CD4-positive, alpha-beta T cell treated with Interleukin-1 beta for 1 hour (primary cell): ENCODE results near the gene TGFBR3L.
A peak's percentile ranks its signal among the peaks of the same experiment; 100 is the strongest.
"Not testable (repeated sequence)": the region's sequence is repeated elsewhere in the genome, so short reads cannot be mapped to it uniquely, and the experiment has no call there.

Experiments
- DNase-seq, 2 donors: peaks; one replicate each; pipeline ENCODE4 v3.0.0-alpha.2; 2020 to 2022

Gene TGFBR3L

GRCh38 chr19:7928741-7929701 lies 14.4 kb downstream of the TGFBR3L start:
- peak; percentile 77 to 78 for DNase-seq

DNA sequence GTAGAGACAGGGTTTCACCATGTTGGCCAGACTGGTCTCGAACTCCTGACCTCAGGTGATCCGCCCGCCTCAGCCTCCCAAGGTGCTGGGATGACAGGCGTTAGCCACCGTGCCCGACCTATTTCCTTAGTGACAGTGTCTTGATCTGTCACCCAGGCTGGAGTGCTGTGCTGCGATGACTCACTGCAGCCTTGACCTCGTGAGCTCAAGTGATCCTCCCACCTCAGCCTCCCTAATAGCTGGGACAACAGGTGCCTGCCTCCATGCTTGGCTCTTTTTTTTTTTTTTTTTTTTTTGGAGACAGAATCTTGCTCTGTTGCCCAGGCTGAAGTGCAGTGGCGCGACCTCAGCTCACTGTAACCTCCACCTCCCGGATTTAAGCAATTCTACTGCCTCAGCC lies 15.4 kb downstream of the TGFBR3L start:
- not testable (repeated sequence) for DNase-seq

DNA sequence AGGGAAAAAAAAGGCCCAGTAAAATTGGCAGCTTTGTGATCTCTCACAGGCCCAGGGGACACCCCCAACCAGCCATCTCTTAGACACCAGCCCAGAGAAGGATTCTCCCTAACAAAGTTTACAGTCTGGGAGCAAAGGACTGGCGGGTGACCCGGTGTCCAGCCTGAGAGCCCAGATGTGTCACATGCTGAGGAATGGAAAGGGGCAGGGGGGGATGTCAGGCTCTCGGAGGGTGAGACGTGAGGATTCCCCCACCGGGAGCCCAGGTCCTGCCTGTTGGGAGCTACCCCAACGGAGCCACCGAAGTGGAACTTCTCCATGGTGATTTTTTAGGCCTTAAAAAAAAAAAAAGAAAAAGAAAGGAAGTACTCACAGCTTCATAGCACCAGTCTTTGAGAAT lies 16.1 kb downstream of the TGFBR3L start:
- no peak for DNase-seq

GRCh38 chr19:7931221-7932061 lies 16.8 kb downstream of the TGFBR3L start:
- no peak for DNase-seq

DNA sequence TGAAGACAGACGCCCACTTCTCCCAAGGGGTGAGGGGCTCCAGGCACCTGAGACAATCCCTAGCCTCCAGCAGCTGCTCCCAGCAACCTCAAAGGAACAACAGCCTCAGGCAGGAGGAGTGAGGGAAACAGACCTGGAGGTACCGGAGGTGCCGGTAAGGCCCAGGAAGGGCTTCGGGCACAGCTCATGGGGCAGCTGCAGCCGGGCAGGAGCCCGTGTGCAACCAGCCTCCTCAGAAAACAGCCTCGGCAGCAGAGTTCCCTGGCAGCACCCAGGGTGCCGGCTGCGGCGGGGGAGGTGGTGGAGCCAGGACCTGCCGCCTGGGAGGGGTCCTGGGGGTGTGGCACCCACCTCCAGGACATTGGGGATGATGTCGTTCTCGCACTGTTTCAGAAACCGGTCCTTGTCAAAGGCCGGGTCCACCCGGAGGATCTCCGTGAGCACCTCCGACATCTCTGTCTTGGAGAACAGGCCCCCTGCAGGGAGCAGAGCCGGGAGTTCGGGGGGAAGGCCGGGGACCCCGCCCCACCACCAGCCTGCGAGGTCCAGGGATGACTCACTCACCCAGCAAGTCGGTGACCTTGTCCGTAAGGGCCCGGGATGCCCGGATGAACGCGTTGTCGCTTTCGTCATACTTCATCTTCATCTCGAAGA lies 17.8 kb downstream of the TGFBR3L start:
- no peak for DNase-seq

- no peak for DNase-seq
Measured at GRCh38 chr19:7932930-7933300, 18.3 kb downstream of the TGFBR3L start.

GRCh38 chr19:7933411-7933810 lies 18.8 kb downstream of the TGFBR3L start:
- no peak for DNase-seq

- no peak for DNase-seq
Measured at GRCh38 chr19:7933828-7934725, 19.4 kb downstream of the TGFBR3L start.

GRCh38 chr19:7934766-7935165 lies 20.1 kb downstream of the TGFBR3L start:
- DNase-seq = no peak

- no peak for DNase-seq
Measured at GRCh38 chr19:7940841-7941240, 26.2 kb downstream of the TGFBR3L start.

GRCh38 chr19:7941895-7942596 lies 27.4 kb downstream of the TGFBR3L start:
- no peak for DNase-seq

- no peak for DNase-seq
Measured at GRCh38 chr19:7942981-7943443, 28.4 kb downstream of the TGFBR3L start.

- DNase-seq = peak; percentile 99
Measured at GRCh38 chr19:7943444-7944176, 29.0 kb downstream of the TGFBR3L start, which contains the start of gene TIMM44. Gene TIMM44, minus strand, starts transcription at chr19:7943666. Its CDS starts 15 bp downstream, at chr19:7943651.

GRCh38 chr19:7944177-7944761 lies 29.6 kb downstream of the TGFBR3L start:
- peak; percentile 86 to 88 for DNase-seq

GRCh38 chr19:7947939-7948338 lies 33.3 kb downstream of the TGFBR3L start:
- no peak for DNase-seq

DNA sequence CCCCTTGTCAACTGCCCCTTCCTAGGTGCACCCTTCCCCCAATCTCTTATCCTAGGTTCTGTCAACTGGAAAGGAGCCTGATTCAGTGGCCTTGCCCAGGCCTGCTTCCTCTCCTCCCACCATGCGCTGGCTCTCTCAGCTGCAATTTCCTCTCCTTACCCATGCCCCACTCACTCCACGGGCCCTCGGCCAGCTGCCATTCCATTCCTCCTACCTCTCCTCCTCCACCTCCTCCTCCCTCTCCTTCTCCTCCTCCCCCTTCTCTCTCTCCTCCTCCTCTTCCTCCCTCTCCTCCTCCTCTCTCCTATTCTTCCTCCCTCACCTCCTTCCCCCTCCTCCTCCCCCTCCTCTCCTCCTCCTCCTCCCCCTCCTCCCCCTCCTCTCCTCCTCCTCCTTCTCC lies 38.4 kb downstream of the TGFBR3L start:
- no peak for DNase-seq

DNA sequence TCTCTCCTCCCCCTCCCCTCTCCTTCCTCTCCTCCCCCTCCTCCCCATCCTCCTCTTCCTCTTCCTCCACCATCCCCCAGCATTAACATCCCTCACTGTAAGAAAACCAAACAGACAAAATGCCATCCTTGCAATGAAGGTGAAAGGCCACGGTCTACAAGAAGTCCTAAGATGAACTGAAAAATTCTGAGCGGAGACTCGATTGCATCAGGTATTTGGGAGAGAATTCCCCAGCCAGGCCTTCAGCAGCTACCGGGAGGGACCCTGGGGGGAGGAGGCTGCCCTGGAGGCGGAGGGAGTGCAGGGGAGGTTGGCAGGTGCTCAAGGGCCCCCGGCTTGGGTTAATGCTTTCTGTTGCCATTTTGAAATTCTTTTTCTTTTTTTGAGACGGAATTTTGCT lies 38.9 kb downstream of the TGFBR3L start:
- DNase-seq = no peak

DNA sequence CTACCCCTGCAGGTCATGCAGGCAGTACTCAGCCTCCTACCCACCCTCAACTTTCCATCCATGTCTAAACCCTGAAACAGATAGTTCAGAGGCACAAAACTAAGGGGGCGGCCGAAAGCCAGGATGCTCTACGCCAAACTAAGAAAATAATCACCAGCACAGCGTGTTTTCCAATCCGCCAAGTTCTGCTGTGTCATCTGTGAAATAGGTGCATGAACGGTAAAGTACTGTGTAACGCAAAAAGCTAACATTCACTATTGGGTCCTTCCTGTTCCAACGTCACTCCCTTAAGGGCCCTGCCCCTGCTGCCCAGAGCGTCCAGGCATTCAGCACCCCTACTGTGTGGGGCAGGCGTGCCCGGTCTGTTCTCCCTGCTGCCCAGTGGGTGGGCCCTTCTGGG lies 41.1 kb downstream of the TGFBR3L start:
- DNase-seq = no peak

- no peak for DNase-seq
Measured at GRCh38 chr19:7959211-7959610, 44.6 kb downstream of the TGFBR3L start.

- not testable (repeated sequence) for DNase-seq
Measured at GRCh38 chr19:7961082-7961481, 46.5 kb downstream of the TGFBR3L start.
